K562 (cell line): Measurements from ENCODE around the gene SFTPB. TPM values are rescaled to one million over a fixed set of nuclear protein-coding genes. Genes with fewer than 3 reads are reported as not detected.

ENCODE experiments used
- ATAC-seq: fragments of 200-7000 bp; cut with Tn5 transposase; 3 replicates; pipeline ENCODE4 v1.9.1; 2020; ENCODE audit warnings: moderate library complexity
- BruUV-seq: library from RNA; stranded (reverse); fragments of 400-500 nt; replicated peaks from 2 replicates; lab custom pipeline; 2021; lab: Mats Ljungman, UMichigan
- CTCF ChIA-PET: fragments of 300-600 bp; formaldehyde crosslinking; extraction: SDS; loops from one replicate; lab custom pipeline; 2021; ENCODE audit warnings: low intra/inter-chr PET ratio; lab: Yijun Ruan, JAX
- POLR2A ChIA-PET: fragments of 300-600, 350-650 bp; sonication (Branson Sonifier 250); formaldehyde crosslinking; extraction: SDS; loops from one replicate; lab custom pipeline; 2021; ENCODE audit warnings: antibody characterized with exemption, inconsistent platforms; lab: Yijun Ruan, JAX
- DNase-seq, 4 experiments: peaks; one replicate each; pipeline versions ENCODE4 v3.0.0 to v3.0.0-alpha.2; 2011 to 2018; ENCODE audit warnings: low spot score in 3 of 4, mixed read lengths in 3 of 4; ENCODE audit errors: extremely low read depth in 1 of 4
- FAIRE-seq: peaks from 2 replicates; lab custom pipeline; 2011; peaks lifted over from hg19 to GRCh38; lab: Jason Lieb, UNC
- H2AFZ ChIP-seq: 2 replicates; pipeline ENCODE4 v1.6.0; 2011; ENCODE audit warnings: low read depth, low read length, control low read depth, inconsistent platforms
- H3K27ac ChIP-seq: fragments of 200-600 bp; 3 replicates; pipeline ENCODE4 v1.8.0; 2011; ENCODE audit warnings: low read depth, mild to moderate bottlenecking, control low read depth, inconsistent platforms, low read length, moderate library complexity, mixed read lengths; ENCODE audit errors: extremely low read depth
- H3K27me3 ChIP-seq, 2 experiments: fragments of 300-600 bp in 1 of 2; 2 replicates in 1 of 2; 3 replicates in 1 of 2; pipeline versions ENCODE4 v1.6.0 to v1.8.0; 2011; ENCODE audit warnings: inconsistent platforms in 2 of 2, low read length in 2 of 2, mild to moderate bottlenecking in 1 of 2, mixed read lengths in 1 of 2, moderate library complexity in 1 of 2; ENCODE audit not compliant: control insufficient read depth in 2 of 2, insufficient read depth in 2 of 2
- H3K36me3 ChIP-seq: fragments of 300-600 bp; 3 replicates; pipeline ENCODE4 v1.8.0; 2011; ENCODE audit warnings: mild to moderate bottlenecking, low read length, inconsistent platforms; ENCODE audit not compliant: control insufficient read depth, insufficient read depth
- H3K4me1 ChIP-seq, 2 experiments: fragments of 200-600 bp in 1 of 2; replicated peaks in 1 of 2; 2 replicates in 1 of 2; 3 replicates in 1 of 2; pipeline versions ENCODE4 v1.5.1 to v1.8.0; 2011; ENCODE audit warnings: inconsistent platforms in 2 of 2, low read length in 2 of 2, mild to moderate bottlenecking in 1 of 2, mixed read lengths in 1 of 2, moderate library complexity in 1 of 2; ENCODE audit not compliant: control insufficient read depth in 2 of 2, insufficient read depth in 2 of 2
- H3K4me2 ChIP-seq: 2 replicates; pipeline ENCODE4 v1.6.1; 2011; ENCODE audit warnings: low read length, control low read depth, inconsistent platforms, mixed read lengths; ENCODE audit not compliant: insufficient read depth
- H3K4me3 ChIP-seq: fragments of 200-600 bp; sonication (generic), shearing (Covaris generic); 2 replicates; pipeline ENCODE4 v1.5.1; 2016; ENCODE audit warnings: control low read depth, inconsistent platforms
- H3K79me2 ChIP-seq: fragments of 200-600 bp; 3 replicates; pipeline ENCODE4 v1.8.0; 2011; ENCODE audit warnings: low read length, inconsistent platforms; ENCODE audit not compliant: control insufficient read depth, insufficient read depth
- H3K9ac ChIP-seq, 2 experiments: 2 replicates each; pipeline versions ENCODE4 v1.6.0 to v1.6.1; 2011; ENCODE audit warnings: low read depth in 2 of 2, low read length in 2 of 2, control low read depth in 1 of 2, inconsistent platforms in 1 of 2, mild to moderate bottlenecking in 1 of 2, mixed read lengths in 1 of 2; ENCODE audit not compliant: insufficient read depth in 1 of 2
- H3K9me1 ChIP-seq: one replicate; pipeline ENCODE4 v1.6.0; 2011; ENCODE audit warnings: inconsistent platforms, mild to moderate bottlenecking, low read length, moderate library complexity; ENCODE audit not compliant: control insufficient read depth, insufficient read depth
- H3K9me3 ChIP-seq: replicated peaks from 2 replicates; pipeline ENCODE4 v1.5.1; 2011; ENCODE audit warnings: low read depth, low read length, inconsistent platforms; ENCODE audit not compliant: control insufficient read depth, insufficient read depth
- H4K20me1 ChIP-seq: replicated peaks from 2 replicates; pipeline ENCODE4 v1.6.1; 2011; ENCODE audit warnings: low read length, inconsistent platforms, mixed read lengths; ENCODE audit not compliant: control insufficient read depth, insufficient read depth
- ADNP ChIP-seq: fragments of 200-800 bp; sonication (Bioruptor generic); IDR thresholded peaks from 2 replicates; pipeline ENCODE4 v1.6.1; 2016; ENCODE audit warnings: missing genetic modification characterization, missing compliant biosample characterization
- CHD4 ChIP-seq: fragments of 200-600 bp; sonication (generic); IDR thresholded peaks from 3 replicates; pipeline ENCODE4 v1.6.1; 2012; ENCODE audit warnings: low read depth, mild to moderate bottlenecking, mixed read lengths, low read length, inconsistent platforms; ENCODE audit not compliant: insufficient read depth, insufficient replicate concordance, poor library complexity, severe bottlenecking
- HDAC1 ChIP-seq, 2 experiments: fragments of 450-650 bp; IDR thresholded peaks; 2 replicates each; pipeline ENCODE4 v1.6.1; 2016 to 2017; ENCODE audit warnings: inconsistent platforms in 1 of 2, mild to moderate bottlenecking in 1 of 2, moderate library complexity in 1 of 2
- NR3C1 ChIP-seq: sonication (generic); formaldehyde crosslinking; IDR thresholded peaks from 2 replicates; pipeline ENCODE4 v1.8.1; 2022; ENCODE audit warnings: missing genetic modification reagents
- SMARCE1 ChIP-seq: fragments of 450-650 bp; IDR thresholded peaks from 2 replicates; pipeline ENCODE4 v1.7.1; 2016; ENCODE audit warnings: mild to moderate bottlenecking
- SUPT5H ChIP-seq: fragments of 450-650 bp; IDR thresholded peaks from 2 replicates; pipeline ENCODE4 v1.6.1; 2016
- ZNF644 ChIP-seq: fragments of 200-800 bp; sonication (Bioruptor generic); IDR thresholded peaks from 2 replicates; pipeline ENCODE4 v1.6.1; 2016; ENCODE audit warnings: low read depth, missing genetic modification characterization, missing compliant biosample characterization
- ZNF717 ChIP-seq: fragments of 250-450 bp; sonication (Bioruptor Pico); IDR thresholded peaks from 2 replicates; pipeline ENCODE4 v1.5.0; 2021
- ZNF764 ChIP-seq: fragments of 250-450 bp; sonication (Bioruptor Pico); IDR thresholded peaks from 2 replicates; pipeline ENCODE4 v1.4.0; 2020; ENCODE audit warnings: low read depth, mild to moderate bottlenecking, moderate library complexity
- WGBS: fragments of 100-300 bp; shearing (Covaris generic); methylation state at CpG from one replicate; pipeline ENCODE4 v1.1.6; 2016; ENCODE audit warnings: low coverage, mixed read lengths; ENCODE audit not compliant: insufficient coverage; ENCODE audit errors: missing lambda C conversion rate; 5-methylcytosine and 5-hydroxymethylcytosine counted together
- in situ Hi-C: fragments of 300-500 bp; cut with MboI; formaldehyde crosslinking; loops from 4 replicates; pipeline ENCODE4 v1.15.0; 2018; ENCODE audit warnings: inconsistent platforms, mixed read lengths
- intact Hi-C: fragments of 100-400 bp; cut with micrococcal nuclease; formaldehyde crosslinking; loops from 2 replicates; pipeline ENCODE4 v1.14.2; 2022
- polyA plus RNA-seq, 8 experiments: library from polyadenylated mRNA; depleted of rRNA in 4 of 8; stranded (reverse) in 5 of 8; unstranded in 3 of 8; fragments of >200 nt; fragmentation: Nextera tagmentation in 2 of 8; fragmentation: Illumina TruSeq in 1 of 8; extraction: Ambion mirVana in 2 of 8; extraction: Trizol in 1 of 8; gene quantifications; 2 replicates each; pipeline versions ENCODE4 v1.2.1 to v1.2.3, GENCODE V29; 2011 to 2014; ENCODE audit warnings: inconsistent platforms in 1 of 8, missing spikeins in 1 of 8
- total RNA-seq, 7 experiments: library from RNA; depleted of rRNA in 6 of 7; stranded (reverse); fragments of >200 nt in 6 of 7; fragmentation: Illumina TruSeq in 2 of 7; extraction: Trizol in 2 of 7; gene quantifications; 2 replicates each; pipeline versions ENCODE4 v1.2.1 to v1.2.3, GENCODE V29; 2011 to 2021; ENCODE audit warnings: low replicate concordance in 1 of 7
- TF ChIP-seq, protein P1 (sequence below), 2 experiments: IDR thresholded peaks in 1 of 2; conservative IDR thresholded peaks in 1 of 2; 2 replicates each; pipeline ENCODE4 v1.6.1; 2016; ENCODE audit warnings: low read depth in 2 of 2, mild to moderate bottlenecking in 1 of 2, missing compliant biosample characterization in 1 of 2, missing genetic modification characterization in 1 of 2, moderate library complexity in 1 of 2
- TF ChIP-seq, protein P2 (sequence below), 2 experiments: fragments of 200-800 bp in 1 of 2; sonication (Bioruptor generic) in 1 of 2; sonication (generic) in 1 of 2; formaldehyde crosslinking in 1 of 2; IDR thresholded peaks in 1 of 2; conservative IDR thresholded peaks in 1 of 2; 2 replicates each; pipeline versions ENCODE4 v1.5.0 to v1.6.1; 2016 to 2020; ENCODE audit warnings: missing compliant biosample characterization in 1 of 2, missing genetic modification characterization in 1 of 2, missing genetic modification reagents in 1 of 2

SFTPB gene
- total and polyA plus RNA-seq, 9 of the 15 experiments (the other 6 are each of a cell fraction or from before 2014, with no cell fraction given) = 0.03 to 7.0 TPM; not detected in 7

GRCh38 chr2:85621338-85621737, 46.7 kb downstream of the SFTPB start:
- no peaks in the 10 kb centered on the region for H3K27me3 ChIP-seq
- WGBS = 82% methylated on average over 1 of the region's 1 CpG
- POLR2A ChIA-PET = interaction anchor here (0.6 to 1.8 kb wide), 4 partner anchors 10 to 30 kb away, joined by 3 to 5 read pairs (median 4); no protein-coding TSS in a partner anchor
- H2AFZ ChIP-seq = no peak overlapping the region
- no peak overlapping the region for H3K4me3 ChIP-seq
- no peak overlapping the region for H3K4me2 ChIP-seq
- no peak for DNase-seq
- TF ChIP-seq HDAC1 (IDR thresholded peaks at IDR 0.05) = no peak
- TF ChIP-seq ADNP (tag) = no peak
- TF ChIP-seq ZNF644 (tag) = no peak
- TF ChIP-seq SMARCE1 = no peak
- no peak overlapping the region for H3K9ac ChIP-seq
- CTCF ChIA-PET = no interaction called here
- H3K4me1 ChIP-seq = peaks cover 0 to 7% of the 10 kb centered on the region in 2 experiments; a peak in 2 of 5 replicates
- H3K36me3 ChIP-seq = peaks cover 88% of the 10 kb centered on the region
- FAIRE-seq = no peak
- H3K9me3 ChIP-seq = no peaks in the 10 kb centered on the region
- peaks cover 48% of the 10 kb centered on the region for H3K79me2 ChIP-seq
- no TSS peak for BruUV-seq
- no peak for ATAC-seq
- H4K20me1 ChIP-seq = no peaks in the 10 kb centered on the region; the same call in 1 of the 2 replicates
- intact Hi-C loops = no loop called here
- H3K27ac ChIP-seq = no peak overlapping the region
- in situ Hi-C loops = no loop called here
- H3K9me1 ChIP-seq = no peaks in the 10 kb centered on the region

- H3K79me2 ChIP-seq = peaks cover 54% of the 10 kb centered on the region
- intact Hi-C loops (loop anchor here (5.0 kb wide), 1 partner anchor 292 kb away; the partner anchor contains the start of gene TGOLN2), in situ Hi-C loops (no loop called here)
- ATAC-seq (no peak), DNase-seq (no peak), FAIRE-seq (no peak)
- H3K9me1 ChIP-seq = no peaks in the 10 kb centered on the region
- WGBS = 88% methylated on average over 3 of the region's 6 CpGs
- H3K36me3 ChIP-seq = peaks cover 70% of the 10 kb centered on the region
- no peaks in the 10 kb centered on the region; the same call in 1 of the 2 replicates for H4K20me1 ChIP-seq
- POLR2A ChIA-PET = interaction anchor here (1.0 to 2.6 kb wide), 3 partner anchors 8 to 24 kb away, joined by 3 to 8 read pairs (median 7); partner anchors contain the start of gene C2orf68
- CTCF ChIA-PET = no interaction called here
- H3K9ac ChIP-seq = no peak overlapping the region
- no peak overlapping the region for H3K27ac ChIP-seq
- no peaks in the 10 kb centered on the region for H3K27me3 ChIP-seq
- H3K4me2 ChIP-seq = no peak overlapping the region
- peaks cover 10 to 11% of the 10 kb centered on the region in 2 experiments; a peak in 4 of 5 replicates for H3K4me1 ChIP-seq
- no peak overlapping the region for H2AFZ ChIP-seq
- no peak overlapping the region for H3K4me3 ChIP-seq
- no TSS peak for BruUV-seq
- H3K9me3 ChIP-seq = no peaks in the 10 kb centered on the region
- TF ChIP-seq, protein P1, sequence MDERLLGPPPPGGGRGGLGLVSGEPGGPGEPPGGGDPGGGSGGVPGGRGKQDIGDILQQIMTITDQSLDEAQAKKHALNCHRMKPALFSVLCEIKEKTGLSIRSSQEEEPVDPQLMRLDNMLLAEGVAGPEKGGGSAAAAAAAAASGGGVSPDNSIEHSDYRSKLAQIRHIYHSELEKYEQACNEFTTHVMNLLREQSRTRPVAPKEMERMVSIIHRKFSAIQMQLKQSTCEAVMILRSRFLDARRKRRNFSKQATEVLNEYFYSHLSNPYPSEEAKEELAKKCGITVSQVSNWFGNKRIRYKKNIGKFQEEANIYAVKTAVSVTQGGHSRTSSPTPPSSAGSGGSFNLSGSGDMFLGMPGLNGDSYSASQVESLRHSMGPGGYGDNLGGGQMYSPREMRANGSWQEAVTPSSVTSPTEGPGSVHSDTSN (CRISPR knock-in tag; IDR thresholded peaks at IDR 0.05; ENCODE audit: low read depth) = no peak
- TF ChIP-seq, protein P1 (tag; conservative IDR thresholded peaks at IDR 0.05; ENCODE audit: low read depth) = no peak
- no peak for TF ChIP-seq CHD4
- TF ChIP-seq ZNF764 (CRISPR knock-in tag) = no peak
- TF ChIP-seq, protein P2, sequence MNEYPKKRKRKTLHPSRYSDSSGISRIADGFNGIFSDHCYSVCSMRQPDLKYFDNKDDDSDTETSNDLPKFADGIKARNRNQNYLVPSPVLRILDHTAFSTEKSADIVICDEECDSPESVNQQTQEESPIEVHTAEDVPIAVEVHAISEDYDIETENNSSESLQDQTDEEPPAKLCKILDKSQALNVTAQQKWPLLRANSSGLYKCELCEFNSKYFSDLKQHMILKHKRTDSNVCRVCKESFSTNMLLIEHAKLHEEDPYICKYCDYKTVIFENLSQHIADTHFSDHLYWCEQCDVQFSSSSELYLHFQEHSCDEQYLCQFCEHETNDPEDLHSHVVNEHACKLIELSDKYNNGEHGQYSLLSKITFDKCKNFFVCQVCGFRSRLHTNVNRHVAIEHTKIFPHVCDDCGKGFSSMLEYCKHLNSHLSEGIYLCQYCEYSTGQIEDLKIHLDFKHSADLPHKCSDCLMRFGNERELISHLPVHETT (CRISPR knock-in tag; conservative IDR thresholded peaks at IDR 0.05 in 1 of 2, IDR thresholded peaks at IDR 0.05 in 1 of 2) = no peak
- TF ChIP-seq NR3C1 (CRISPR knock-in tag) = no peak
- TF ChIP-seq ZNF717 = no peak
- TF ChIP-seq SUPT5H = no peak
Measured at GRCh38 chr2:85619617-85620016, 48.4 kb downstream of the SFTPB start.
